ENCODE results near the gene LRCOL1.

LRCOL1 gene

GRCh38 chr12:132651444-132652100, 41.2 kb upstream of the LRCOL1 start:
- DNase-seq (ENCODE audit: low read depth in 2 of 2), result no peak
- TF ChIP-seq CTCF (IDR thresholded peaks at IDR 0.05; ENCODE audit: low read depth, low read length), result no peak
- no peak overlapping the region for H3K4me3 ChIP-seq (replicated peaks in 1 of 2; ENCODE audit: low read depth in 2 of 2, low read length in 2 of 2)

- no peak for TF ChIP-seq CTCF (IDR thresholded peaks at IDR 0.05; ENCODE audit: low read depth, low read length)
- DNase-seq (ENCODE audit: low read depth in 2 of 2), result no peak
- H3K4me3 ChIP-seq (replicated peaks in 1 of 2; ENCODE audit: low read depth in 2 of 2, low read length in 2 of 2), result no peak overlapping the region
Measured at GRCh38 chr12:132649226-132649945, 39.0 kb upstream of the LRCOL1 start.

- no peak overlapping the region for H3K4me3 ChIP-seq (replicated peaks in 1 of 2; ENCODE audit: low read depth in 2 of 2, low read length in 2 of 2)
- TF ChIP-seq CTCF (IDR thresholded peaks at IDR 0.05; ENCODE audit: low read depth, low read length), result no peak
Measured at GRCh38 chr12:132648616-132649225, 38.3 kb upstream of the LRCOL1 start.

GRCh38 chr12:132647858-132648257, 37.5 kb upstream of the LRCOL1 start:
- H3K4me3 ChIP-seq (replicated peaks in 1 of 2; ENCODE audit: low read depth in 2 of 2, low read length in 2 of 2), result no peak overlapping the region
- no peak for TF ChIP-seq CTCF (IDR thresholded peaks at IDR 0.05; ENCODE audit: low read depth, low read length)
- DNase-seq (ENCODE audit: low read depth in 2 of 2), result no peak

More at GRCh38 chr12:132648616-132649225, 38.3 kb upstream of the LRCOL1 start:
- DNase-seq (ENCODE audit: low read depth in 2 of 2), result no peak

GRCh38 chr12:132646850-132647249, 36.5 kb upstream of the LRCOL1 start:
- no peak overlapping the region for H3K4me3 ChIP-seq (replicated peaks in 1 of 2; ENCODE audit: low read depth in 2 of 2, low read length in 2 of 2)
- DNase-seq (ENCODE audit: low read depth in 2 of 2), result no peak
- no peak for TF ChIP-seq CTCF (IDR thresholded peaks at IDR 0.05; ENCODE audit: low read depth, low read length)

GRCh38 chr12:132642846-132643835, 32.8 kb upstream of the LRCOL1 start:
- TF ChIP-seq CTCF (IDR thresholded peaks at IDR 0.05; ENCODE audit: low read depth, low read length), result no peak
- no peak for DNase-seq (ENCODE audit: low read depth in 2 of 2)
- H3K4me3 ChIP-seq (replicated peaks in 1 of 2; ENCODE audit: low read depth in 2 of 2, low read length in 2 of 2), result no peak overlapping the region

All from cardiac fibroblast (primary cell).